MV-4-11 (cell line): Measurements from ENCODE around the gene PDE5A.

Source experiments
- DNase-seq: peaks from one replicate; lab custom pipeline; 2025; lab: John Stamatoyannopoulos, UW

Gene PDE5A

DNA sequence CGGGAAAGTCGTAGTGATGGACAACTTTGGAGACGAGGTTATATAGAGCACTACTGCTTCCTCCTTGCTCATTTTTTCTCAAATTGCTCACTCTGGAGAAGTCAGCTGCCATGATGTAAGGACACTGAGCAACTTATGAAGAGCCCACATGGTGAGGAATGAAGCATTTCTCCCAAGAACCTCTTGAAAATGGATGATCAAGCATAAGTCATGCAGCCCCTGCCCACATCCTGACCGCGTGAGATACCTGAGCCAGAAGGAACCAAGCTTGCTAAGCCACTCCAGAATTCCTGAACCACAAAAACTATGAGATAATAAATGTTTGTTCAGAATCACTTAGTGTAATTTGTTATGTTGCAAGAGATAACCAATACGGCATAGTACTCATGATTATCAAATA lies 42.8 kb downstream of the PDE5A start:
- no peak for DNase-seq

DNA sequence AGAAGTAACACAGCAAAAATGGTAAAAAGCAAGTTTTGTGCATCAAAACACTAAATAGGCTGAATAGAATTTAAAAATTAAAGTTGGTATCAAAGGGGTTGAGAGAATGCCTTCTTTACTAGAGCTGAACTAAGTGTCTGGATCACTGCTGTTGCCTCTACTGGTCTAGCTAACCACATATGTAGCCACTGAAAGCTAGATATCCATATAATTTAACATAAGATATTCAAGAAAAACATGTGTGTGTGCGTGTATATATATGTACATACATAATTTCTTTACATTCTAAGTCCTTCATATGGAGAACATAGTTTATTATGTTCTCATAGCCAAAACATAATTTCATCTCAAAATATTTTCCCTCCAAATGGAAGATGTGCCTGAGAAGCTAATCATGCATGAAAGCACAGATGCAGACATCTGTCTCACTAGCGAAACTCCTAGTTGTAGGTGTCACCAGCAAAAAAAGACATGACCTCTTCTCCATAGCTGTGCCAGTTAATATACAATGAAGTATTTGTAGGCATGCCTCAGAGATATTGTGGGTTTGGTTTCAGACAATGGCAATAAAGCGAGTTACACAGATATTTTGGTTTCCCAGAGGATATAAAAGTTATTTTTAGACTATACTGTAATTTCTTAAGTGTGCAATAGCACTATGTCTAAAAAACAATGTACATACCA lies 47.3 kb downstream of the PDE5A start:
- no peak for DNase-seq

DNA sequence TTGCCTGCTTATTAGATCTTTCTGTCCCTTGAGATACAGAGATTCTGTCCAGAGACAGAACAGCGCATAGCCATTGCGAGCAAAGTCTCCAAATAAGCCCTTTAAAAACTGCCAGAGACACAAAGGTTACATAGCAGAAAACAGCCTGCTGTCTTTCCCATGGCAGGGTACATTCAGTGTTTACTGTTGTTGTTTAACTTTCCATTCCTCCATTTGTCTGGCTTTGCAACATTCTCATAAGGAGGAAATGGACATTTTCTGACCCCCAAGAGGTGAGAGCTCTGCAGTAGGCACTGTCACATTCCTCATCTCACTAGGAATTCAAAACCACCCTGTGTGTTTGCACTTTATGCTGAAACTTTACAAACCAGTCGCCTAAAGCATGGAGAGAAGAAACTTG lies 48.3 kb downstream of the PDE5A start:
- no peak for DNase-seq

DNA sequence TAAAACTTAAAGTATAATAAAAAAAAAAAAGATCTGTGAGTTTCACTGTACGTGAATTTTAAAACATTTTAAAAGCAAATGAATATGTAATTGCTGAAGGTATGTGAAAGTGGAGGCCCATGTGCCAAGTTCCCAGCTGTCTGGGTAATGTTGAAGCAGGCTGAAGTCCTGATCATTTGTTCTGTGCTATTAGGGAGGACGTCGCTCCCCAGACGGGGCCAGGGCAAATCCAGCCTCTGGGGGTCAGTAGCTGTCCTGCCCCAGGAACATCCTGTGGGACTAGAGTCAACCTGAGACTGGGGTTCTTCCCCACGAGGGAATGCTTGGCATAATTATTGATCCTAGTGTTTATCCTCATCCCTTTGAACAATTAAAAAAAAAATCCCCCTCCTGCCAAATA lies 48.8 kb downstream of the PDE5A start:
- no peak for DNase-seq

DNA sequence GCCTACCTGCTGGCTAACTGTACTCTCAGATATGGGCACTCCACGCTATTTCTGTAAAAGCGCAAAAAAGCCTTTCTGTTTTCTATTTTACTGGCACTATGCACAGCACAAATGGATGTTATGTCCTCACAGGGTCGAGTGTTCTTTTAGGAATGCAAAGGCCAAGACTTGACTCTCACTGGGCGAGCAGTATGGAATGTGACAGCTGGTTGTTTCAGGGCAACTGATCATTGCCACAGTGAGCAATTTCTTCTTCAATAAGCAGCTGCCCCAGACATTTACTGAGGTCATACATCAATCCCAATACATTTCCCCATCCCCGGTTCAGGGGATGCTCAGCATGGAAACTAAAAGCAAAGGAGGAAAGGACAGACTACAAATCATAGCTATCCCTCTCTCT lies 58.2 kb downstream of the PDE5A start:
- no peak for DNase-seq

DNA sequence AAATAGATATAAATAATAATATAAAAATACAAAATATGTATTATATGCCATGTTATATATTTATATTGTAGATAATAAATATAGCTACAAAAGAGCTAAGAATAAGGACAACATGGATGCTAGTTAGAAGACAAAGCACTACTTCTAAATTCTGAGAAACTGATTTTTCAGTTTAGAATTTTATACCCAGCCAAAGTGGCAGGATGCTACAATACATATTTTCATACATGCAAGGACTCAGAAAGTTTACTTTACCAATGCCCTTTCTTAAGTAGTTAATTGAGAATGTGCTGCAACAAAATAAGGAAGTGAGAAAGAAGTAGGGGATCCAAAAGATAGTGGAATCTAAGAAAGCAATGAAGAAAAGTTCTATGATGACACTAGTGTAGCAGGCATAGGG lies 64.5 kb downstream of the PDE5A start:
- peak; percentile 34 for DNase-seq

DNA sequence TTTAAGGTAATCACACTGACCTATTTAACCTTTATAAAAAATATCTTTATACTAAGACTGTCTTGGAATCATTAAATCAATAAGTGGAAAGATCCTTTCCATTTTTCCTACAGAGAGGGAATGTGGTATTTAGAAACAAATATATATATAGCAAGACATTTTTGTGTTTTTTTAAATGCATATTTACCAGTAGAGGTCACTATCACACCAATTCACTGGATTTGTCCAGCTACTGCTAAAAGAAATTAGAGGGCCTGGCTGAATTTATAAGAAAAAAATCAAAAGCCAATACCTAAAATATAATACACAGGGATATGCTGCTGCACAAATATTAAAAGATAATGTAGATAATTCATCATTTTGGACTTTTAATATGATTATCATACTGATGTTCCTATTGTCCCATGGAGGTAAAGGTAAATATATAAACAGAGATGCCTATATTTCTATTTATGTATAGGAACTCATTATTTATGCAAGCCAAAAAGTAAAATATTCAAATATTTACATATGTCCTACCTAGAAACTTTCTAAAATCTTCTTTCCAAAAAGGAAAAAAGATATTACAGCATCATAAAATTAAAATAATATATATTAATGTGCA lies 69.5 kb downstream of the PDE5A start:
- peak; percentile 11 for DNase-seq

DNA sequence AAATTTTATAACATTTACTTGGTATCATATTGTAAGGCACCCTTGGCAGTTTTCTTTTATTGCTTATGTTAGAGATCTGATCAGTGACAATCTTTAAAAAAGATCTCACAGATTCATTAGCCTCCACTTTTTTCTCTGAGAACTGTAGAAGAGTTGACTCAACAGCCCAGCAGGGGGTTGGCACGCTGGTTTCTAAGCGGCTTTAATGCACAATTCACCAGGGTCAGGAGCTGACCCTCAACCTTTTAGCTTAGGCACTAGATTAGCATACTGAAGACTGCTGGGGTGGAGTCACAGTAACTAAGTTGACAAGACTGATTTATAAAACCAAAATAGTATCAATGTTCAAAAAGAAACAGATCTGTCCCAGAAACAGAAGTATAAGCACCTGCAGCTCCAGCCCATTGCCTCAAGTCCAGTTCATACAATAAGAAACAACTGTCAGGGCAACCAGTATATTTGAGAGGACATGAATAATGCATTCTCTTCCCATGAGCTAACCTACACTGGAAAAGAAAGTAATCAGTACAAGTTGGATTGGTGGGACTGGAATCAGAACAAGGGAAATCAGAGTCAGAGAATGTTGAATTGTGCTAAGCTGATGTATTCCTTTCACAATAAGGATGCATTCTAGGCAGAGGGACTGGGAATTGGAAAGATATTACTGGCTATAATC lies 77.6 kb downstream of the PDE5A start:
- no peak for DNase-seq

DNA sequence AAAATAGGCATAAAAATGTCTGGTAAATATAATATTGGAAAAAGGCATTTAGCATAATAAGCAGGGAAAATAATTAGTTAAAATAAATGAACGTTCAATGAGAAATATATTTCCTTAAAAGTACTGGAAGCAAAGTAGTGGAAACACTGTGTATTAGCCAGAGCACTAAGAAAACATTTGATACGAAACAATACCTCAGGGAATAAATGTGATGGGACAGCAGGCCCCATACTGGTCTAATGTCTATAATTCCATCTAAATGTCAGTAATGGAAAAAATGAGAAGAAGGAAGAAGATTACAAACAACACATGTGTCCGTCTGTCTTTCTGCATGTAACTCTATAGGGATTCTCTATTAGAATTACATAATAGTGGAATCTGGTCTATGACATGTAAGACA lies 79.0 kb downstream of the PDE5A start:
- no peak for DNase-seq

DNA sequence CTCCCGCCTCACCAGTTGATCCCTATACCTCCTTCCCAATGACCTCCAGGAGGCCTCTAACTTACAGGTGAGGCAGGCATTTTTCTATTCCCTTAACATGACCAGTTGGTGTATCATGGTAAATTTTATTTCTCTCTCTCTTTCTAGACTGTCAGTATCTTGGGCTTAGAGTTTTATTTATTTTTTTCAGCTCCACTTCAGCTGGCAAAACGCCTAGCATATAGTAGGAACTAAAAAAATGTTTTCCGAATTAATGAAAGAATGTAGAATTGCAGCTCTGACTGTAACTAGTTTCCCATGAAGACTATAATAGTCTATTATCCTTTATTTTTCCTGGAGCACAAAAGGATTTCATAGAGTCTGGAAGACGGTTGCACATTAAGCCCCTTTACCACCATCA lies 84.8 kb downstream of the PDE5A start:
- DNase-seq, result no peak

DNA sequence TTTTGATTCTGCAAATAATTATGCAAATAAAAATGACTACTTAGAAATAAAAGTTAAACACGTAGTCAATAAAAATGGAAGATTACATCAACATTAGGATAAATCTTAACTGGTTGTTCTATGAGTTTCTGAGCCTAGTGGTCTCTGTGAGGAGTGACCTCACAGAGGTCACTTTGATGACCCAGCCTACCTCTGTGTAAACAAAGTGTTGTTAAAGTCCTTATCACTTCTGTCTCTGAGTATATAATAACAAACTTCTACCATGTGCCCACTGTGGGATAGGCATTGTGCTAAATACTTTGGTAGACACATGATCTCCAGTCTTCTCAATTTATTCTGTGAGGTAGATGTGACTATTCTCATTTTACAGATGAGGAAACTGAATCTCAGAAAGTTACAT lies 85.4 kb downstream of the PDE5A start:
- no peak for DNase-seq

DNA sequence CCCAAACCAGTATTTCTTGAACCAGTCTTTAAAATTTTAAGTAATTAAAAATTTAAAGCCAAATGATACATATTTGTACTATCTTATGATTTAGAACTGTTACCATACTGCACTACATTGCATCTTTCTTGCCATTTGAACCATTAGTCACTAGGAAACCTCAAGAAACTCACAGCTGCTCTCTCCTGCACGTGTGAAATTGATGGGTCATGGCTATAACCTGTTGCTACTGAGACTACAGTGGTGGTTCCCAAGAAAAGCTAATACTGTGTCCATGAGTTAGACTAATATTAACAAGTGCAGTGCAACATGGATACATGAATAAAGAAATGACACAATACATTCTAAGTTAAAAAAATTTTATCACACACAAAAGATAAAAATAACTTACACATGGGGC lies 88.4 kb downstream of the PDE5A start:
- no peak for DNase-seq

DNA sequence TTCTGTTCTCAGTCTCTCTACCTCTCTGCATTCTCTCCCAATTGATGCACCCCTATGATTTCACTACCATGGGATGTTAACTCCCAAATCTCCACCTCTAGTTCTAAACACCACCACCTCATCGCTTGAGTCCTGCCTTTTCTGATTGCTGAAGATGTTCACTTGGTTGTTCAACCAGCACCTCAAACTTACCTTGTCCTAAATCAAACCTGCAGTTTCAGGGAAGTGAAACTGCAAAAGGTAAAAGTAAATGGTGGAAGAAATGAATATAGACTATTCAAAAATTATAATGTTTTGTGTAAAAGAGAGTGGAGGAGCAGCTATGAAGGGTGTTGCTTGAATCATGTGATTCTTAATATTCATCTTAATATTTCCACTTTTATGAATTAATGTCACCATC lies 91.0 kb downstream of the PDE5A start:
- no peak for DNase-seq

DNA sequence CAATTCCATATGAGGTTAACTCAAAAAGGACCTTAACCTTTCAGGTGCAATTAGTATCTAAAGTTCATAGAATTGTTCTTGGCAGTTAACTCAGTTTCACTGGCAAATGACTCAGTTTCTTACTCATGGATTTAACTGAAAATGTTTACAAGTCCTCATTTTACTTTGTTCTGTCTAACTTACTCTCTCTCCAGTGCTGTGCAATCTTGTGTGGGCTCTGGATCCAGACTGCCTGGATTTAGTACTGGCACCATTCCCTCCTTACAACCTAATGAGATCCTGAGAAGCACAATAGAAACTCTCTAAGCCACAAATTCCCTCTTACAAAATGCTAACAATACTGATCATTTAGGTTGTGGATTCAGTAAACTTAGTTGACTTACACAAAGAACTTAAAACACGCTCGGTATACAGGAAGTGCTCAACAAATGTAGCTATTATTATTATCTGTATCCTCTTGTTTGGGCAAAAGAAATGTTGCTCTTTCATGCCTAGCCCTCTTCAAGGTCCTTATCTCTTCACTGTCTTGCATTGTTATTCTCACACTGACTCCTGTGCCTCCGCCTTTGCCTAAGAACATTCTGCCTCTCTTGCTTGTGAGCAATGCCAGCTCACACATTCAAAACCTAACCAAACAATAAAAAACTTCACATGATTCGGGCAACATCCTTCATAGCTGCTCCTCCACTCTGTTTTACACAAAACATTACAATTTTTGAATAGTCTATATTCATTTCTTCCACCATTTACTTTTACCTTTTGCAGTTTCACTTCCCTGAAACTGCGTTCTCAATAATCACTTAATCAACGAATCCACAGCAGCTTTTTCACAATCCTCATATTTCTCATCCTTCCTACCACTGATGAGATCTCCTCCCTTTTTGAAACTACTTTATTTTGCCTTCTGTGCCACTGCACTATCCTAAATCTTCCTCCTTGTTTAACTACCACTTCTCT lies 91.8 kb downstream of the PDE5A start:
- no peak for DNase-seq

DNA sequence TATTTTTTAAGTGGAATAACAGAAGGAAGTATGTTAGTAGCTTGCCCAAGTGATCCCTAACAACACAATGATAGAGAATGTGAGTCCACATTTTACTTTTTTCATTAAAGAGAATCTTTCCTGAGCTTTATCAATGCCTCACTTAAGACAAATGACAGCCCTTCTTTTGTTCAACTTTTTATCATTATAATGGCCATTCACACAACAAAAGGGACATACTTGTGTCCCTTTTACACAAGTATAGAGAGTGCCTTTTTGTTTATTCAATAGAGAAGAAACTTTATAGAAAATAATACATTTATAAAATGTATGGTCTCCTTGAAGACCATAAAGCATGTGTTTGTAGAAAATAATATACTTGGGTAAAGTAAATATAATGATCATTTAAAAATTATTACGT lies 96.3 kb downstream of the PDE5A start:
- no peak for DNase-seq

DNA sequence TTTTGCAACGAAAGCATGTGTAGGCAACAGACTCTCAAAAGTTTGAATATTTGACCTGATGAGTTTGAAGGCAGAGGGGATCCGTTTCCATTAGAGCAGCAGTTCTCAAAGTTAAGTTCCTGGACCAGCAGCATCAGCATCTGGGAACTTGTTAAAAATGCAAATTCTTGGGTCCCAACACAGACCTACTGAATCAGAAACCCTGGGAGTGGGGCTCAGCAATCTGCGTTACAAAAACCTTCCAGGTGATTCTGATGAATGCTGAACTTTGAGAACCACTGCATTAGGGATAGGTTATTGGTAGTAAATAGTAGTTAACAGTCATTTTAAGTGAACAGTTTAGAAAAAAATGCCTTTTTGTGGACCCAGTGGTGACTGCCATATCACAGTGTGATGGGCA lies 98.8 kb downstream of the PDE5A start:
- DNase-seq, result no peak

DNA sequence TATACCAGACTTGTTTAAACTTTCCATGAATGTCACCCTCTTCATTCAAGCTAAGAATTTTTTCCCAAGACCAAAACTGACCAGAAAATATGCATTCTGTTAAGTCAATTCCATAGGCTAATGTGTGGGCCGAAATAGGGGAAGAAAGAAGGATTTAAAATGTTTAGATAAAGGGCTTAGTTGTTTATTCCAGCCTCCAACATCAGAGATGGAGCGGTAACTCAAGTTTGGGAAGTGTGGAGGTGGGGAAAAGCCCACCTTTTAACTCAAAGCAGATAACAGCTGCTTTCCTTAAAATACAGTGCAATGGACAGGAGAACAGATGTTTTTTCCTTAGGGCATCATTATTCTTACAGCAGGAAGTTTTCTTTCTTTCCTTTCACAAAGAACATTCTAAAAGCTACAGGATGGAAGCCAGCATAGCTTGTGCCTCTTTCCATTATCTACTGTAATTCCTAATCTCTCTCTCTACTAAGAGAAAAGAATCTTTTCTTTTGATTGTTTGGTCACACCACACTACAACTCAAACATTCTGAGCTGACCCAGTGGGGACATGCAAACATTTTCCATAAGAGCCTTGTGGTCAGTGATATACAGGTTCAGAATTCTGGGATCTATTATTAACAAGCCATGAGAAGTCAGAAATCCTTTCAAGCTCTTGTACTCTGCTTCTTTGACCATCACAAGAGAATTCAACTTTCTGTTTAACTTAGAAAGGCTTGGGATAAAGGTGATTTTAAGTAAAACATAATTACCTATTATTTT lies 101.6 kb downstream of the PDE5A start:
- DNase-seq, result no peak

DNA sequence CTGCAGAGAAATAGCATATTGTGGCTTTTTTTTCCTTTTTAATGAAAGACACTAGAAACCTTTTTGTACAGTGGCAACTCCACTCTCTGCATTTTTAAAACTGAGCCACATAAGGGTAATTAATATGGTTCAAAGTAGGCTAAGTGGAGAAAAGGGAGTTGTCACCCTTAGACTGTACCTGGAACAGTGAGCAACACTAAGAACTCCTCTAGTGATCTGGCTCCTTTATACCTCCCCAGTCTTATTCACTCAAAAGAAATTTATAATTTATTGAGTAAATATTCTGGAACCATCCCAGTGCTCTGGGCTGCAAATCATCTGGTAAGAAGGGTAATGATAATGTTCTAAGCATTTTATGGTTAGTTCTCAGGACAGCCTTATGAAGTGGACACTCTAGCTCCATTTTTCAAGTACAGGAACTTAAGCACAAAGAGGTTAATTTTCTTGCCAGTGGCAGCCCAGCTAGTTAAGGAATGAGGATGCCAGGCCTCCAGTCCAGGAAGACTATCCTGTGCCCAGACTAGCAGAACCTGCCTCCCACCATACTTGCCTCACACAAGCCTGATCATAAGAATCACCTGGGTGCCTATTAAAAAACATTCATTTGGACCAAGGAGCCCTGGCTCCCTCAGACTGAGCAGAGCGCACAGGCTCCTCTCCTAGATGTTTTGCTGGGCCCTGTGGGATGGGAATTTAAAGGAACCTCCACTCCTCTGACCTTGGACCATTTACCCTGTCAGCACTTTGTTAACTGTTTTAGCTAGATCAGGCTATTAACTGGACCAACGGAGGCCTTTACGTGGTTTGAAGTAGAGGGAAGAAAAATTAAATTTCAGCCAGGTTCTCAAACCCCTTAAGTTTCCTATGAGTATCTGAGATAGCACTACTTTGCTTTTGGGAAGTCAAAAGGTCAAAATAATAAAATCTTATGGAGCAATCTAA lies 102.6 kb downstream of the PDE5A start:
- no peak for DNase-seq

DNA sequence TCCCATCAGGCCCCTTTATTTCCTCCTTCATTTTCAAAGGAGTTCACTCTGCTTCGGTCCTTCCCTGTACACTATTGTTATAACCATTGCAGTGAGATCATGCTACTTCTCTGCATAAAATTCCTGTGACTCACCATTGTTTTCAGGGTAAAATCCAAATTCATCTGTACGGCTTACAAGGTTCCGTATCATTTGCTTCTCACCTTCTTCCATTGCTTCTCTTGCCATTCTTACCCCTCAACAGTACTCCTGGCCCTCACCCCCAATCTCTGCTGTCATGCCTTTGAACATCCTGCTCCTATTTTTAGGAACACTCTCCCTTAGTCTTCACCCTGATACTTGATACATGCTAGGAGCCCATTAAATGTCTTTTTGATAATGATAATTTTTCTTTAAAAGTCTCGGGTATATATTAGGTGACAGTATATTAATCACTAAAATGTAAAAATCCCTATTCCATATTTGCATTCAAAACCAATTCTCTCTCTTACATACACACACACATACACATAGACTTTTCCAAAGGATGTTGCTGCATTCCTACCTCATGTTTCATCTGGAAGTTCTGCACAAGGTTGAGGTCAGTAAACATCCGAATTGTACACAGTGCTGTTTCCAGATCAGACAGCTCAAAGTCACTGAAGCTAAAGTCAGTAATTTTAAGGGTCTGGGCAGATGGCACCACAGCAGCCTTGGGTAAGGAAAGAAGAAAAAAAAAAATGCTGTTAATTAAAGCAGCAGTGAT lies 103.4 kb downstream of the PDE5A start:
- DNase-seq, result no peak

DNA sequence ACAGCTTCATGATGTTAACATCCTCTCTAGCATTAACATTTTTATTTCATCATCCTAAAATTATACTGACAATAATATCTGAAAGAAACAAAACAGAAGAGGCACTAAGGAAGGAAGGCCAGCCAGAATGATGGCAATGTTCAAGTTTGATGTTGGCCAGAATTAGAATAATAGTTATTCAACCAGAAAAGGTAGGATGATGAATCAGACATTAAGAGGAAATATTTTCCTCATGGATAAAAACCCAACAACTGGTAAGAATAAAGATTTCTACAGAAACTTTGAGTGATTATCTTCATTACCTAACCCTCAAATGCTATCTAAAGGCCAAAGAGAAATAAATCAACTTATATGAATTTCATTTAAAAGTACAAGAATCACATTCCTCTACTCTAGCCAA lies 105.2 kb downstream of the PDE5A start:
- no peak for DNase-seq
